ENCODE data around the gene DLG2. TPM values are rescaled to one million over a fixed set of nuclear protein-coding genes. Genes with fewer than 3 reads are reported as not detected.

Gene DLG2
- polyA plus RNA-seq, 3 donors = 0.24 to 0.39 TPM; not detected in 1

- TF ChIP-seq, protein P1, sequence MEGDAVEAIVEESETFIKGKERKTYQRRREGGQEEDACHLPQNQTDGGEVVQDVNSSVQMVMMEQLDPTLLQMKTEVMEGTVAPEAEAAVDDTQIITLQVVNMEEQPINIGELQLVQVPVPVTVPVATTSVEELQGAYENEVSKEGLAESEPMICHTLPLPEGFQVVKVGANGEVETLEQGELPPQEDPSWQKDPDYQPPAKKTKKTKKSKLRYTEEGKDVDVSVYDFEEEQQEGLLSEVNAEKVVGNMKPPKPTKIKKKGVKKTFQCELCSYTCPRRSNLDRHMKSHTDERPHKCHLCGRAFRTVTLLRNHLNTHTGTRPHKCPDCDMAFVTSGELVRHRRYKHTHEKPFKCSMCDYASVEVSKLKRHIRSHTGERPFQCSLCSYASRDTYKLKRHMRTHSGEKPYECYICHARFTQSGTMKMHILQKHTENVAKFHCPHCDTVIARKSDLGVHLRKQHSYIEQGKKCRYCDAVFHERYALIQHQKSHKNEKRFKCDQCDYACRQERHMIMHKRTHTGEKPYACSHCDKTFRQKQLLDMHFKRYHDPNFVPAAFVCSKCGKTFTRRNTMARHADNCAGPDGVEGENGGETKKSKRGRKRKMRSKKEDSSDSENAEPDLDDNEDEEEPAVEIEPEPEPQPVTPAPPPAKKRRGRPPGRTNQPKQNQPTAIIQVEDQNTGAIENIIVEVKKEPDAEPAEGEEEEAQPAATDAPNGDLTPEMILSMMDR (IDR thresholded peaks at IDR 0.05) = no peak
- Histone ChIP-seq H3K4me1 (ENCODE audit: control insufficient read depth in 1 of 2, insufficient read depth in 2 of 2, low read length in 2 of 2) (no peaks in the 10 kb centered on the region), H2AFZ (ENCODE audit: insufficient read depth, low read depth, low read length, poor library complexity, severe bottlenecking) (no peak overlapping the region), H3K4me3 (replicated peaks in 1 of 3; ENCODE audit: low read depth in 2 of 3, low read length in 3 of 3) (no peak overlapping the region), H3K79me2 (ENCODE audit: insufficient read depth, low read length) (no peaks in the 10 kb centered on the region), H3K27ac (ENCODE audit: low read depth in 1 of 2, low read length in 2 of 2) (no peak overlapping the region), H3K36me3 (replicated peaks in 1 of 2; ENCODE audit: control insufficient read depth in 1 of 2, insufficient read depth in 2 of 2, low read length in 2 of 2) (no peaks in the 10 kb centered on the region), H3K27me3 (ENCODE audit: control insufficient read depth in 2 of 2, insufficient read depth in 2 of 2, low read length in 2 of 2) (no peaks in the 10 kb centered on the region), H4K20me1 (ENCODE audit: insufficient read depth, low read length) (no peaks in the 10 kb centered on the region), H3K9me3 (replicated peaks in 1 of 2; ENCODE audit: control insufficient read depth in 1 of 2, insufficient read depth in 1 of 2, low read length in 2 of 2) (peaks cover 10 to 27% of the 10 kb centered on the region in 2 donors), H3K4me2 (replicated peaks; ENCODE audit: extremely low read depth, low read length, poor library complexity, severe bottlenecking) (no peak overlapping the region), H3K9ac (ENCODE audit: insufficient read depth, low read length, poor library complexity, severe bottlenecking) (no peak overlapping the region)
- no peaks in the 10 kb centered on the region for H3K4me1 Mint-ChIP-seq
- peaks cover 12 to 18% (median 14%) of the 10 kb centered on the region in 7 donors for H3K9me3 Mint-ChIP-seq
- peaks cover 0 to 2% (median 0%) of the 10 kb centered on the region in 3 donors for H3K27me3 Mint-ChIP-seq (ENCODE audit: low read depth in 3 of 3)
- 100% methylated on average over 1 of the region's 3 CpGs for WGBS (ENCODE audit: insufficient coverage)
- no peaks in the 10 kb centered on the region for H3K36me3 Mint-ChIP-seq
- intact Hi-C loops (cut with micrococcal nuclease) = no loop called here
- no peak for DNase-seq
- no peak overlapping the region for H3K4me3 Mint-ChIP-seq
- H3K27ac Mint-ChIP-seq = no peak overlapping the region
Observed at GRCh38 chr11:85525686-85526085, 101.5 kb downstream of the DLG2 start.

DNA sequence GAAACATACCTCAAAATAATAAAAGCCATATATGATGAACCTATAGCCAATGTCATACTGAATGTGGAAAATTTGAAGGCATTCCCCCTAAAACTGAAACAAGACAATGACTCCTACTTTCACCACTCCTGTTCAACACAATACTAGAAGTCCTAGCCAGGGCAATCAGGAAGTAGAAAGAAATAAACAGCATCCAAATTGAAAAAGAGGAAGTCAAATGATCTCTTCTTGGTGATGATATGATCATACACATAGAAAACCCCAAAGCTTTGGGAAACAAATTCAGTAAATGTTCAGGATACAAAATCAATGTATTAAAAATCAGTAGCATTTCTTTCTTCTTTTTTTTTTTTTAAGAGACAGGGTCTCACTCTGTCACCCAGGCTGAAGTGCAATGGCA, 109.9 kb downstream of the DLG2 start:
- Mint-ChIP-seq H3K27me3 (ENCODE audit: low read depth in 3 of 3) (no peaks in the 10 kb centered on the region), H3K4me1 (no peaks in the 10 kb centered on the region), H3K27ac (no peak overlapping the region), H3K9me3 (peaks cover 10 to 24% (median 17%) of the 10 kb centered on the region in 7 donors), H3K36me3 (no peaks in the 10 kb centered on the region), H3K4me3 (no peak overlapping the region)
- Histone ChIP-seq H2AFZ (ENCODE audit: insufficient read depth, low read depth, low read length, poor library complexity, severe bottlenecking) (no peak overlapping the region), H3K79me2 (ENCODE audit: insufficient read depth, low read length) (no peaks in the 10 kb centered on the region), H3K4me3 (replicated peaks in 1 of 3; ENCODE audit: low read depth in 2 of 3, low read length in 3 of 3) (no peak overlapping the region), H3K27me3 (ENCODE audit: control insufficient read depth in 2 of 2, insufficient read depth in 2 of 2, low read length in 2 of 2) (no peaks in the 10 kb centered on the region), H3K9ac (ENCODE audit: insufficient read depth, low read length, poor library complexity, severe bottlenecking) (no peak overlapping the region), H4K20me1 (ENCODE audit: insufficient read depth, low read length) (no peaks in the 10 kb centered on the region), H3K4me1 (ENCODE audit: control insufficient read depth in 1 of 2, insufficient read depth in 2 of 2, low read length in 2 of 2) (no peaks in the 10 kb centered on the region), H3K27ac (ENCODE audit: low read depth in 1 of 2, low read length in 2 of 2) (no peak overlapping the region), H3K4me2 (replicated peaks; ENCODE audit: extremely low read depth, low read length, poor library complexity, severe bottlenecking) (no peak overlapping the region), H3K9me3 (replicated peaks in 1 of 2; ENCODE audit: control insufficient read depth in 1 of 2, insufficient read depth in 1 of 2, low read length in 2 of 2) (peaks cover 10 to 14% of the 10 kb centered on the region in 2 donors), H3K36me3 (replicated peaks in 1 of 2; ENCODE audit: control insufficient read depth in 1 of 2, insufficient read depth in 2 of 2, low read length in 2 of 2) (no peaks in the 10 kb centered on the region)
- no peak for DNase-seq
- intact Hi-C loops (cut with micrococcal nuclease) = no loop called here
- TF ChIP-seq, protein P1 (IDR thresholded peaks at IDR 0.05) = no peak

Measured in CD14-positive monocyte (primary cell).